GM18499 (cell line): ENCODE measurements around the gene WNT7A.

ENCODE experiments used
- ATAC-seq: cut with Tn5 transposase; IDR thresholded peaks from one replicate; pipeline ENCODE4 v1.9.1; 2021; ENCODE audit warnings: moderate number of reproducible peaks; ENCODE audit not compliant: insufficient read depth, unreplicated experiment

WNT7A gene

DNA sequence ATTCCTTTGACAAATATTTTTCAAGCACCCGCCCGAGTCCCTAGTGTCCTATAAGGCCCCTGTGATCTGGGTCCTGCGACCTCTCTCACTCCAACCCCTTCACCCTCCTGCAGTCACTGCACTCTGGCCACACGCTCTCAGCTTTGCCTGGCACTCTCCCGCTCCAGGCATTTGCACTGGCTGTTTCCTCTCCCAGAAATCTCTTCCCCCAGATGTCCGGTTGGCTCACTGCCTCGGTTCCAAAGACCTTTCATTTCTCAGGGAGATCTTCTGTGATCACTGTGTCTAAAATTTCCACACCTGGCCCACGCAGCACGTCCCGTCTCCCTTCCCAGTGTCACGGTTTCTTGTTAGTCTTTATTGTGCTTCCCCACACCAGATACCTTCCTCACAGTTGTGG lies 97.4 kb downstream of the WNT7A start:
- ATAC-seq, result no peak

DNA sequence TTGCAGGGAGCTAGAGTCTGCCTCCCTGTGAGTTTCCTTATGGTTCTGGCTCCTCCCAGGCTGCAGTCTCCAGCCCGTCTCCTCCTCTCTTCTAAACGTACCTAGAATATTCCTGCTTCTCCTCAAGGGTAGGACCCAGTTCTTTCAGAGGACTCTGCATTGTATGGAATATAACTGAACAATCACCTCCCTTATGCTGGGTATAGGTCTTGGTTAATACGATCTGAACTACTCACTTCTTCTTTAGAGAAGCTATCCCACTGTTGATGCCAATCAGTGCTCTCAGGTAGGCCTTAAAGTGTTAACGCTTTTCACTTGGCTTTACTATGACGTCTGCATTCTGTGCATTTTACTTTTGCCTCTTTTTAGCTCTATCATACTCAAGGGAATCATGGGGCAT lies 98.5 kb downstream of the WNT7A start:
- no peak for ATAC-seq

DNA sequence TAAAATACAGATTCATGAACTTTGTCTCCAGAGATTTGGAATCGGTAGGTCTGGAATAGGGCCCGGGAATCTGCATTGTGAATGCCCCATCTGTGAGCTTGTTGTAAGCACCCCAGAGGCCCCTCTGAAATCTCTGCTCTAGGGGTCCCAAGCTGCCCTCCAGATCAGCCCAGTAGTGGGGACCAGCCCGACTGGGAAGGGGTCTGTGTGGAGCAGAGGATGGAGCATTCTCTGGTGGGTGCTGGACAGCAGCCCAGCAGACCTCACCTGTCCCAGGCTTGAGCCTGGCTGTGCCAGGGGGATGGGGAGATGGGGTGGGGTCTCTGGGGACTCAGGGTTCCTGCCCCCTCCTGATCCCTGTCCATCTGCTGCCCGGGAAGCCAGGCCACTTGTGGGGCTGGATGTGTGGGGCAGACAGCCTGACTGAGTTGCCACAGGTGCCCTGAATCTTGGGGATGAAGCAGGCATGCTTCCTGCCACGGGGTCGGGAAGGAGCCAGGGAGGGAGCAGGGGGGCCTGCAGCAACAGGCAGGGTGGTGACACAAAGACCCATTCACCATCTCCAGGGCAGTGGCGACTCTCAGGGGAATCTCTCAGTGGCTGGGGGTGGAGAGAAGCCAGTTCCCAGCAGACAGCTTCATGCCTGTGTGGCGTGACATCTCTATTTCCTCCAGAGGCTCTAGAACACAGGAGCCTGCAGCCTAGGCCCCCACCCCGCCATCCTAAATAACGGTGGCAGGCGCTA lies 99.3 kb downstream of the WNT7A start:
- no peak for ATAC-seq

DNA sequence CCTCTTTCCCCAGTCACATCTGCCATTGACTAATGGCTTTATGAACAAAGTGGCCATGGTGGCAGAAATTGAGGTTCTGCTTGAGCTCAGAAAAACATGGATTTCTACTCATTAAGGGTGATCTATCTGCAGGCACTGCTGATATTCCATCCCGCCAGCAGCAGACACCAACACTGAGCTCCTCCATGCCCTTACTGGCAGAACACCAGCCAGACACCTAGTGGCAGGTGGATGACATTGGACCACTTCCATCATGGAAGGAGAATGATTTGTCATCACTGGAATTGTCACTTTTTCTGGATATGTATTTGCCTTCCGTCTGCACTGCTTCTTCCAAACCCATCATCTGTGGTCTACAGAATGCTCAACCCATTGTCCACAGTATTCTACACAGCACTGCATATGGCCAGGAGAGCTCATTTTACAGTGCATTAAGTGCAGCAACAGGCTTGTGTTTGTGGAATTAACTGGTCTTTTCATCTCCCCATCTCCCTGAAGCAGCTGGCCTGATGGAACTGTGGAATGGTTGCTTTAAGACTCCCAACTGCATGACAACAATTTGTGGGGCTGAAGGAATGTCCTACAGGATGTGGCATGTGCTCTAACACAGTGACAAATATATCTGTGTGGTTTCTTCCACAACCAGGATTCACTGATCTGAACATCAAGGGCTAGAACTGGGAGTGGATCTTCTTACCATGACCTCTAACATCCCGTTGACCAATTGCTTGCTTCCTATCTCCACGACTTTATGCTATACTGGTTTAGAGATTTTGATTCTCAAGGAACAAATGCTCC lies 103.4 kb downstream of the WNT7A start:
- ATAC-seq, result no peak

DNA sequence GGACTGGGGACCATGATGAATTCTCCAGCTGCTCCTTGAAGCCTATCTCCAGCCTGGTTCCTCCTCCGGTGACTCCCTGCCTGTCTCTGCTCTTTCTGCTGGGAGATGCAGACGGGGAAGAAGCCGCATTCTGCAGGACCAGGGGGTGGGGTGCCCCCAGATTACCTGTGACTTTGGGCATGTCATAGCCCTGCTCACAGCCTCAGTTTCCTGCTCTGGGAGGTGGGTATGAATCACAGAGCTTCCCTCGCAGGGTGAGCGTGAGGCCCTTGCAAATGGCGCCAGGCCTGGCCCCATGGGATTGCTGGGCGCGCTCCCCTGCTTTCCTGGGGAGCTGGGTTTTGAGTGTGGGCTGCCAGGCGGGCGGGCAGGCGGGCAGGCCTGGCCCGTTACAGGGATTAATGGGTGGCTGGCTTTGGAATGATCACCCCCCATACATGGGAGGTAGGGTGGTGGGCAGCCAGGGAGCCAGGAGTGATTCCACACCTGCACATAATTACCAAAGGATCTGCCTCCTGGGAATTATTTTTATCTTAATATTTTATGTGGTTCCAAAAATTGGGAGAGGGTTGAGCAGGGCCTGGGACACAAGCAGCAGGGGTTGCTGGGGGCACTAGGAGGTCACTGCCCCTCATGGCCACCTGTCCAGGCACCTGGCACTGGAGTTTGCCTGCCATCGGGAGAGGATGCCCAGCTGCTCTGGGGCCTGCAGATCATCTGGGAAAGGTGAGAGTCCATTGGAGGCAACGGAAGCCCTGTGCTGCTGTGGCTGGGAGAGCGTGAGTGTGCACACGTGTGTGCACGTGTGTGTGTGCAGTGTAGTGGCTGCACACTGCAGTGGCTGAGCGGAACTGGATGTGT lies 106.8 kb downstream of the WNT7A start:
- ATAC-seq, result no peak

DNA sequence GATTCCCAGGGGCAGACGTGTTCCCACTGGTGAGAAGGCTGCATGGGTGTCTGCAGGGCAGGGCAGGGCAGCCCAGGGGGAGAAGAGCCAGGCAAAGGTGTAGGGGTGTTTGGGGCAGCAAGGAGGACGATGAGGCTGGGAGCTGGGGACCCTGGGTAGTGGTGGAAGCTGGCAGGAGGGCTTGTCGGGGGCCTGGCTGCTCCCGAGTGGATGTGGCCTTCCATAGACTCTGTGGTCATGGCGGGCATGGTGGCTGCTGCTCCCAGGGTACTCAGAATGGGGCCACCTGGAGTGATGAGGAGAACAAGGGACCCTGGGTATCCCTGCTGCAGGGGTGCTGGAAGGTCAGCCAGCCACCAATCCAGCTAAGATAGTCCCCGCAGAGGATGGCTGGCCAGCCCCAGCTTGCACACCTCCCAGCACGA lies 107.5 kb downstream of the WNT7A start:
- no peak for ATAC-seq

DNA sequence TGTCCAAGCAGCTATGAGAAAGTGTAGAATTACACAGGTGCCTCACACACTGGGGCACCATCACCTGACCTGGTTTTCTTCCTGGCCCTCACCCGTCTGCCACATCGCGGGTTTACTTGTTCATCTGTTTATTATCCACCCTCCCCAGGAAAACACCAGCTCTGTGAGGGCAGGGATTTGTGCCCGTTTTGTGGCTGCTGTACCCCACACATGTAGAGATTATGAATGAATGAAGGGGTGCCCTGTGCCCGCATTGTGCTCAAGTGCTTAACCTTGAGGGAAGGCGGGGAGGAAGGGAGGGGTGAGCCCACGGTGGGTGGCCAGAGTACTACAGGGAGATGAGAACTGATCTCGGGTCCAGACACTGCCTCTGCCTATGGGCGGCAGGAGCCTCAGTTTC lies 108.4 kb downstream of the WNT7A start:
- no peak for ATAC-seq

DNA sequence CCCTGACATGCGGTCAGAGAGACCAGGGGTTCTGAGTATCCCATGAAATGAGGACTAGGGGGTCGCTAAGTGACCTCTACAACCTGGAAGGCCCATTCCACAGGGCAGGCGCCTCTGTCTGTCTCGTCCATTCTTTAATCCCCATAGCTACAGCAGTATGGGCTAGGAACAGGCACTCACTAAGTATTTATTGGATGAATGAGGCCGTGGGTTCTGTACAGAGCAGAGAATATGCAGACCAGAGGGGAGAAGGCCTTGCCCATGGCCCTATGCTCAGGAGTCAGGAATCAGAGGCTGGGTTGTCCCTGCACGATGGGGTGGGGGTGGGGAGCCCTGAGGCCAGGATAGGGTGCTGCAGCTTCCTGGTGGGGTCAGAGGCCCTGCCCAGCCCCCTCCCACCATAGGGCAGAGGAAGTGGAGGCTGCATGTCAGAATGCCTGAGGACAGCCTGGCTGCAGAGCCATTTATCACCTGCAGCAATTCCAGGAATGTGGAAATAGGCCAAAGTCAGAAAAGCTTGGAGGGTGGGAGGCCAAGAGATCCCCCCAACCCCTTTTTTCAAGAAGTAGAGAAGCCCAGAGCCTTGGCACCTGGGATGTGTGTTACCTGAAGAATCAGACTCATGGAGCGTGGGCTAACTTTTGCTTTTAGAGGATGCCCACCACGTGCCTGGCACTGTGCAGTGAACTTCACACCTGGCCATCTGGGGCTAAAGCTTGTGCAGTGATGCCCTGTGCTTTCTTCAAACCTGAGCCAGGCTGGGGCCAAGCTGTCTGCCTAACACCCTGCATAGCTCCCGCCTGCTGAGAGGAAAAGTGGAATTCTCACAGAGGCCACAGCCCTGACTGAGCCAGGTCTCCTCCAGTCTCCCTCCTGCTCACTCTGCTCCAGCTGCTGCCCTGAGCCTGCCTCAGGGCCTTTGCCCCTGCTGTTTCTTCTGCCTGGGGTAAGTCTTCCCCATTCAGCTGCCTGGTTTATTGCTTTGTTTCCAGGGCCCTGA lies 109.4 kb downstream of the WNT7A start:
- ATAC-seq, result no peak

DNA sequence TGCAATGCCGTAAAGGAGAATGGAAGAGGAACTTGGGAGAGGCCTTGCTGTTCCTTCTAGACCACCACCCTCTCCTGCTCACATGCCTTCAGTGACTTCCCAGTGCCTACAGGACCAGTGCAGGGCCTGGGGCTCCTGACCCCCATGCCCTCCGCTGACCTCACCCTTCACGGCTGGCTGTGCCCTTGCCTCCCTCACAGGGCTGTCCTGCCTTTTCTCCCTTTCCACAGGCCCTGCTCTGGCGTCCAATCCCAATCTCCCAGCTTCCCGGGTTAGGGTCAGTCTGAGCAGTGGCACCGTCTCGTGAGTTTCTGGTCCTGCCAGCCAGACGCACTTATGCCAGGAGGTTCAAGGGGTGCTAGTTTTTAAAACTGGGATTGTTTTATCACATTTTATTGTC lies 110.4 kb downstream of the WNT7A start:
- ATAC-seq, result no peak

DNA sequence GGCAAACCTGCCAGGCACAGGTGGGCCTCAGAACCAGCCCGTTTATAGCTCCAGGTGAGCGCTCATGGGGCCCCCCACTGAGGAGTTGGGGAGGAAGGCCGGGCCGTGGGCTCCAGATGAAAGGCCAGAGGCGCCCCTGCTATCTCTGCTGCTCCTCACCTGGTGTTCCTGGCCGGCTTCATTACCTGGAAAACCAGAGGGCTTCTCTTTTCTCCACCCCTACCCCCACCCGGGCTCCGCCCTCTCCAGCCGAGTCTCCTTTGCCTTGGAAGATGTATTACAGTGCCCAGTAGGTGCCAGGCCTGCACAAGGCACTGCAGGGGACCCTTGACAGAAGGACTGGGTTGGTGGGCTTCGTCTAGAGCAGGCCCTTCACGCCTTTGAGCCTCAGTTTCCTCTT lies 111.4 kb downstream of the WNT7A start:
- ATAC-seq, result no peak

DNA sequence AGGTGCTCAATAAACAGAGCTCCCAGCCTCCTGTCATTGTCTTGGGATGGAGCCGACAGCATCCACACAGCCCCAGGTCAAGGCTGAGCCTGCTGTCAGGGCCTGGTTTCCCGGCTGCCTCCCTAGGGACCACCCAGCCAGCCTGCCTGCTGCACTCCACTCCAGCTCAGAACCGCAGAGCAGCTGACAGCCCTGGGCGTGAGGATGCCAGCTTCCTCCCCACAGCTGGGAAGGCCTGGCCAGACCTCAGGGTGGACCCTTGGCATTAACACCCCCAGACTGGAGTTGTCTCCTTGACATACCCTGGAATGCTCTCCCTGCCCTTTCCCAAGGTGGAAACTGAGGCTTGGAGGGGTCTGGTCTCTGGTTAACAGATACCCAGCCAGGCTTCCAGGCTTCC lies 112.0 kb downstream of the WNT7A start:
- no peak for ATAC-seq

DNA sequence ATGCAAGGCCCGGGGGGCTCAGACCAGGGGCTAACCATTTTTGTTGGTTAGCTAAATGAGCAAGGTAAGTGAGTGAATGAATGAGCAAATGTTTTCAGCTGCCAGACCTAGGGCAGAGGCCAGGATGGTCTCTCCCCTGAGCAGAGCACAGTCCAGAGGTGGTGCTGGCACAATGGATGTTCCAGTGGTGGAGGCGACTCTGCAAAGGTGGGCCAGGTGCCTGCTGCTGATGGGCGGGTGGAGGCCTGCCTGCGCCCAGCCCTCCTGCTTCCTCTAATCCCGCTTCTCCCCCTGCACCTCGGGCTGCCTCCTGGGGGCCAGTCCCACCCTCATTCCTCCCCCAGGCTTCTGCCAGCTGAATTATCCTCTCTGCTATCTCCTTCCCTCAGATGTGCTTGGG lies 112.8 kb downstream of the WNT7A start:
- no peak for ATAC-seq
